NCI-H1105 (cell line): ENCODE measurements around the gene NUP58.

Experiments used
- DNase-seq: peaks from one replicate; lab custom pipeline; 2025; lab: John Stamatoyannopoulos, UW

NUP58 gene

GRCh38 chr13:25301347-25302113, at the start of gene NUP58:
Gene NUP58, plus strand, starts transcription at chr13:25301625. Its CDS starts 149 bp downstream, at chr13:25301774.
- DNase-seq: peak; percentile 83

- DNase-seq: no peak
Observed at GRCh38 chr13:25252225-25252624, 49.2 kb upstream of the NUP58 start.

- no peak for DNase-seq
Observed at GRCh38 chr13:25252752-25253151, 48.7 kb upstream of the NUP58 start.

- DNase-seq: no peak
Observed at GRCh38 chr13:25253702-25254101, 47.7 kb upstream of the NUP58 start.

GRCh38 chr13:25262261-25262660, 39.2 kb upstream of the NUP58 start:
- DNase-seq: no peak

- DNase-seq: no peak
Observed at GRCh38 chr13:25266706-25267105, 34.7 kb upstream of the NUP58 start.

- no peak for DNase-seq
Observed at GRCh38 chr13:25267715-25268114, 33.7 kb upstream of the NUP58 start.

- DNase-seq: no peak
Observed at GRCh38 chr13:25268561-25268960, 32.9 kb upstream of the NUP58 start.

GRCh38 chr13:25276748-25277147, 24.7 kb upstream of the NUP58 start:
- DNase-seq: no peak

- DNase-seq: no peak
Observed at GRCh38 chr13:25280396-25280795, 21.0 kb upstream of the NUP58 start.

GRCh38 chr13:25281193-25281934, 20.1 kb upstream of the NUP58 start:
- DNase-seq: no peak

- no peak for DNase-seq
Observed at GRCh38 chr13:25281935-25282332, 19.5 kb upstream of the NUP58 start.

GRCh38 chr13:25286308-25286968, 15.0 kb upstream of the NUP58 start:
- no peak for DNase-seq

GRCh38 chr13:25286969-25287961, 14.2 kb upstream of the NUP58 start, which contains the start of gene MTMR6:
Gene MTMR6, minus strand, starts transcription at chr13:25287488. Its CDS starts 241 bp downstream, at chr13:25287247.
- peak; percentile 60 for DNase-seq

- no peak for DNase-seq
Observed at GRCh38 chr13:25288966-25289365, 12.5 kb upstream of the NUP58 start.

GRCh38 chr13:25291691-25292090, 9.7 kb upstream of the NUP58 start:
- DNase-seq: no peak

GRCh38 chr13:25292301-25292700, 9.1 kb upstream of the NUP58 start:
- DNase-seq: no peak

GRCh38 chr13:25295228-25295627, 6.2 kb upstream of the NUP58 start:
- DNase-seq: no peak

GRCh38 chr13:25295701-25296100, 5.7 kb upstream of the NUP58 start:
- DNase-seq: no peak

GRCh38 chr13:25300861-25301346, 521 bp upstream of the NUP58 start:
- DNase-seq: no peak

- DNase-seq: no peak
Observed at GRCh38 chr13:25302121-25302520, 696 bp downstream of the NUP58 start.
